Pancreas (tissue), 10 donors: ENCODE measurements around the gene WTAP. TPM values are rescaled to one million over a fixed set of nuclear protein-coding genes. Genes with fewer than 3 reads are reported as not detected.

Source experiments
- ATAC-seq, 4 donors: fragments of 200-7000 bp; cut with Tn5 transposase; one replicate each; pipeline versions ENCODE4 v1.8.0 to v1.9.1; 2020; ENCODE audit warnings: mild to moderate bottlenecking in 4 of 4, moderate library complexity in 4 of 4
- DNase-seq, 6 donors: peaks; one replicate each; pipeline ENCODE4 v3.0.0-alpha.2; 2020
- FAIRE-seq: peaks from 2 replicates; lab custom pipeline; 2012; peaks lifted over from hg19 to GRCh38; lab: Jason Lieb, UNC
- H3K27ac ChIP-seq, 4 donors: fragments of 200-600 bp; sonication (generic); 1 replicate in 3 of 4; 2 replicates in 1 of 4; pipeline versions ENCODE4 v1.5.0 to v1.8.0; 2020
- H3K27me3 ChIP-seq, 4 donors: fragments of 200-600 bp; one replicate each; pipeline ENCODE4 v1.8.0; 2021
- H3K36me3 ChIP-seq, 3 donors: fragments of 200-600 bp; sonication (generic) in 1 of 3; one replicate each; pipeline versions ENCODE4 v1.5.0 to v1.8.0; 2020 to 2021
- H3K4me1 ChIP-seq, 3 donors: fragments of 200-600 bp; one replicate each; pipeline ENCODE4 v1.8.0; 2021
- H3K4me3 ChIP-seq, 4 donors: fragments of 200-600 bp; sonication (generic) in 2 of 4; one replicate each; pipeline versions ENCODE4 v1.5.0 to v1.8.0; 2020 to 2021
- H3K9me3 ChIP-seq, 4 donors: fragments of 200-600 bp; one replicate each; pipeline ENCODE4 v1.8.0; 2021
- WGBS, 2 donors: extraction: QIAGEN DNeasy Blood & Tissue Kit; methylation state at CpG; one replicate each; pipeline ENCODE4 v1.1.7; 2013; 5-methylcytosine and 5-hydroxymethylcytosine counted together
- intact Hi-C, 3 donors: fragments of 100-400 bp; cut with DNase I; formaldehyde crosslinking; loops; one replicate each; pipeline versions ENCODE4 v1.11.1 to v1.14.2; 2022
- polyA plus RNA-seq, 2 donors: library from polyadenylated mRNA; stranded (reverse); fragments of 200-250 nt; gene quantifications; one replicate each; pipeline ENCODE4 v1.2.3, GENCODE V29; 2013
- total RNA-seq, 6 donors: library from RNA; stranded (reverse); fragmentation: NEBNext Ultra II Directional in 4 of 6; extraction: Animal tissue kit (Norgen Biotek cat#: 25700) in 4 of 6; gene quantifications; one replicate each; pipeline versions ENCODE4 v1.2.1 to v1.2.4, GENCODE V29; 2021 to 2023
- TF ChIP-seq, protein P1 (sequence below), 4 donors: fragments of 200-600 bp; sonication (generic) in 3 of 4; IDR thresholded peaks; one replicate each; pipeline versions ENCODE4 v1.5.0 to v1.8.0; 2021; ENCODE audit warnings: antibody characterized with exemption in 4 of 4
- donor health status: healthy with polysubstance abuse.
- donor health status: DM: no; HTN: no; CAD: no; lungs with moderate emphysema.
- donor health status: DM: no; HTN: no; CAD: no.
- donor health status: control.
- donor health status: control.
- donor health status: Bipolar disorder and iron deficiency.
- donor health status: DM: yes; HTN: yes; CAD: no.
- donor health status: DM: no; HTN: no; CAD: no.
- donor health status: DM: no; HTN: no; CAD: no.
- donor health status: DM: yes; HTN: yes; CAD: no.

WTAP gene
- total and polyA plus RNA-seq, 8 donors = 35.6 to 85.6 (median 43.3) TPM

DNA sequence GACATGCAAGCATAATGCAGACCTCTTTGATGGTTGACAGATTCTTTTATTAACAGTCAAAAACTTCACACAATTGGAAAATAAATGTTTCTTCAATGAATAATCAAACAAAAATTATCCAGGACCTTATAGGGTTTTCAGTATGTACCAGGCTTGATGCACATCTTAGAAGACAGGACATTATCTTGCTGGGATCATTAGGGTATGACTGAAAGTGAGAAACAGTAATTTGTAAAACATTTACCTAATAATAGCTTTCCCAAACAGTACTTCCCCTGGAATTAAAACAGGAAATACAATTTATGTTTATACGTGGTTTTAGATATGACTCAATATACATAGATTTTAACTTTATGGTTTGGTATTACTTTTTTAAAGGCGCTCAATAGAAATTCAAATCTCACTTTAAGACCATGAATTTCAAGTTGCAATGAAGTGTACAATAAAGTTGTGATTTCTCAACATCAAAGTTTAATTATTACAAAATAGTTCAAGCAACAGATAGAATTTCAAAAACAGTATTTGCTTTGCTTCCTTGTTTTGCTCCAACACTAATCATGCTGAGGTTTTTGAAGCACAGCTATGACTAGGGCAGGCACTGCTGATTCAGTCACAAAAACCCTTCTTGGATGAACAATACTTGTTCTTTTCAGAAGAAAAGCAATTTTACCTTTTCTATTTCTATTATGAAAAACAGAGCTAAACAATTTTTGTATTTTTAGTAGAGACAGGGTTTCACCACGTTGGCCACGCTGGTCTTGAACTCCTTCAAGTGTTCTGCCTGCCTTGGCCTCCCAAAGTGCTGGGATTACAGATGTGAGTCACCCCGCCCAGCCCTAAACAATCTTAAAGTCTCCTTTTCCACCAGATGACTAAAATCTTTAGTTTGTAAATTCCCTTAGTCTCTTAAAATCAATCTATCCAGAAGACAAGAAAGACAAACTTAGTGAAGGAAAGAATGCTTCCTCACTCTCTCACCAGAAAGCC, 47.9 kb upstream of the WTAP start:
- H3K27ac ChIP-seq = peak overlapping the region in 2 of 4 donors; percentile 2 to 23
- intact Hi-C loops = no loop called here
- FAIRE-seq (no peak), DNase-seq (no peak), ATAC-seq (peak in 1 of 4 donors; percentile 45)
- H3K27me3 ChIP-seq = no peaks in the 10 kb centered on the region
- H3K4me3 ChIP-seq = no peak overlapping the region
- peaks cover 0 to 22% (median 0%) of the 10 kb centered on the region in 3 donors for H3K4me1 ChIP-seq
- H3K9me3 ChIP-seq = no peaks in the 10 kb centered on the region
- 74 to 77% methylated on average over 5 of the region's 5 CpGs for whole genome bisulfite sequencing, 2 donors
- TF ChIP-seq, protein P1, sequence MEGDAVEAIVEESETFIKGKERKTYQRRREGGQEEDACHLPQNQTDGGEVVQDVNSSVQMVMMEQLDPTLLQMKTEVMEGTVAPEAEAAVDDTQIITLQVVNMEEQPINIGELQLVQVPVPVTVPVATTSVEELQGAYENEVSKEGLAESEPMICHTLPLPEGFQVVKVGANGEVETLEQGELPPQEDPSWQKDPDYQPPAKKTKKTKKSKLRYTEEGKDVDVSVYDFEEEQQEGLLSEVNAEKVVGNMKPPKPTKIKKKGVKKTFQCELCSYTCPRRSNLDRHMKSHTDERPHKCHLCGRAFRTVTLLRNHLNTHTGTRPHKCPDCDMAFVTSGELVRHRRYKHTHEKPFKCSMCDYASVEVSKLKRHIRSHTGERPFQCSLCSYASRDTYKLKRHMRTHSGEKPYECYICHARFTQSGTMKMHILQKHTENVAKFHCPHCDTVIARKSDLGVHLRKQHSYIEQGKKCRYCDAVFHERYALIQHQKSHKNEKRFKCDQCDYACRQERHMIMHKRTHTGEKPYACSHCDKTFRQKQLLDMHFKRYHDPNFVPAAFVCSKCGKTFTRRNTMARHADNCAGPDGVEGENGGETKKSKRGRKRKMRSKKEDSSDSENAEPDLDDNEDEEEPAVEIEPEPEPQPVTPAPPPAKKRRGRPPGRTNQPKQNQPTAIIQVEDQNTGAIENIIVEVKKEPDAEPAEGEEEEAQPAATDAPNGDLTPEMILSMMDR (IDR thresholded peaks at IDR 0.05) = no peak
- peaks cover 14 to 46% (median 16%) of the 10 kb centered on the region in 3 donors for H3K36me3 ChIP-seq

DNA sequence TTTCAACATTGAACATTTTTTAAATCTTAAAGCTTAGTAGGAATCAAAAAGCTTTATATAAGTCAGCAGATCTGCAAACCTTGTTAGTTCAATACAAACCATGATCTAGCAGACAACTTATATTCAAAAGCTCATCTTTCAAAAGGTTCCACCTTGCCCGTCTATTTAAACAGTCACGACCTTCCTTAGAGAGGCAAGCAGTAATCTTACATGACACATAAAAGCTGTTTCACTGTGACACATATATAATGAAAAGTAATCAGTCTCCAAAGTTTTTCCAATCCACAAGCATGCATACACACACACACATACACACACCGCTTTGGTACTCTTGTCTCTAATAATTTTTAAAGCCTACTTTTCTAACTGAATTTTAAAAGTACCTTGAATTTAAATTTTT, 47.2 kb upstream of the WTAP start:
- TF ChIP-seq, protein P1 (IDR thresholded peaks at IDR 0.05) = no peak
- Histone ChIP-seq H3K4me1 (peaks cover 0 to 22% (median 0%) of the 10 kb centered on the region in 3 donors), H3K36me3 (peaks cover 16 to 50% (median 19%) of the 10 kb centered on the region in 3 donors), H3K4me3 (no peak overlapping the region), H3K27ac (peak overlapping the region in 2 of 4 donors; percentile 2 to 23), H3K9me3 (no peaks in the 10 kb centered on the region), H3K27me3 (no peaks in the 10 kb centered on the region)
- no peak for FAIRE-seq
- 68 to 73% methylated on average over 3 of the region's 3 CpGs for WGBS, 2 donors
- intact Hi-C loops = no loop called here
- DNase-seq = no peak
- no peak for ATAC-seq

DNA sequence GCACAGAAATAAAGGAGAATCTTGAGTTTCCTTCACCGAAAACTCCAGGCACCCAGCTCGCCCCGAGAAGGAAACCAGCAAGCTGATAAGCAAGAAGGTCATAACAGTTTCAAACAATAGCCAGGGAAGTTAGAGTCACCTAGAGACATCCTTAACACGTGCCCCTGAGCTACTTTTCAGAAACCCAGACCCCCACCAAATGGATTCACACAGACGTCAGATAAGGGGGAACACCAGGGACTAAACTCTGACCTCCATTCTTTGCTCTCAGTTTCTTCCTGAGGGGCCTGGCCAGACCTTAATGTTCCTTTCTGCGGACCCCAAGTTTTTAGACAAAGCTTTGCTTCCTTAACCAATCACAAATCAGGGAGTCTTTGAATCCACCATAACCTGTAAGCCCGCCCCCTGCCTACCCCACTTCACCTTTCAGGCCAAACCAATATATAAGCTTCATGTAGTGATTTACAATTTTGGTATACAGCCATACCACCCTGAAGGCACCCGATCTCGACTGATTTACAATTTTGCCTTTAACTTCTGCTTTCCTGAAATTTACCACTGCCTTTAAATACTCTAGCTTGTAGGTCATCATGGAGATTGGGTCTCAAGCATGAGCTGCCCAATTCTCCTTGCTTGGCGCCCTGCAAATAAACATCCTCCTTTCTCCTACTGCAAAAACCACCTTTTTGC, 46.0 kb upstream of the WTAP start:
- FAIRE-seq = no peak
- Histone ChIP-seq H3K4me3 (no peak overlapping the region), H3K4me1 (peaks cover 0 to 22% (median 0%) of the 10 kb centered on the region in 3 donors), H3K9me3 (no peaks in the 10 kb centered on the region), H3K27me3 (no peaks in the 10 kb centered on the region), H3K36me3 (peaks cover 16 to 54% (median 22%) of the 10 kb centered on the region in 3 donors), H3K27ac (no peak overlapping the region)
- no peak for DNase-seq
- TF ChIP-seq, protein P1 (IDR thresholded peaks at IDR 0.05) = no peak
- intact Hi-C loops = no loop called here
- no peak for ATAC-seq
- 76 to 81% methylated on average over 10 of the region's 10 CpGs for WGBS, 2 donors

- no peak for FAIRE-seq
Measured at GRCh38 chr6:159682295-159682694, 45.0 kb upstream of the WTAP start.

More at GRCh38 chr6:159682295-159682694, 45.0 kb upstream of the WTAP start:
- H3K36me3 ChIP-seq = peaks cover 16 to 63% (median 22%) of the 10 kb centered on the region in 3 donors
- TF ChIP-seq, protein P1 (IDR thresholded peaks at IDR 0.05) = no peak
- H3K27ac ChIP-seq = no peak overlapping the region
- no peak overlapping the region for H3K4me3 ChIP-seq
- ATAC-seq (no peak), DNase-seq (no peak)
- H3K4me1 ChIP-seq = peaks cover 0 to 22% (median 0%) of the 10 kb centered on the region in 3 donors
- no peaks in the 10 kb centered on the region for H3K9me3 ChIP-seq
- H3K27me3 ChIP-seq = no peaks in the 10 kb centered on the region
- intact Hi-C loops = no loop called here
- WGBS, 2 donors = 66 to 84% methylated on average over 3 of the region's 3 CpGs
